ENCODE measurements around the gene CREBBP.

CREBBP gene

GRCh38 chr16:3822366-3823045 lies 58.0 kb downstream of the CREBBP start:
- Mint-ChIP-seq H3K36me3 (ENCODE audit: insufficient read depth) (peaks cover 17% of the 10 kb centered on the region), H3K27me3 (no peaks in the 10 kb centered on the region), H3K9me3 (no peaks in the 10 kb centered on the region), H3K4me3 (peak overlapping the region; percentile 64 to 67), H3K27ac (peak overlapping the region in 1 of 2 donors; percentile 63), H3K4me1 (ENCODE audit: low read depth in 2 of 2) (peaks cover 83 to 96% of the 10 kb centered on the region in 2 donors)
- DNase-seq (no peak), ATAC-seq (replicated peaks) (no peak)

- no peak for ATAC-seq (replicated peaks)
Observed at GRCh38 chr16:3821184-3821583, 59.3 kb downstream of the CREBBP start.

GRCh38 chr16:3819746-3820724 lies 60.5 kb downstream of the CREBBP start:
- H3K27ac Mint-ChIP-seq, result peak overlapping the region; percentile 71 to 78
- H3K27me3 Mint-ChIP-seq, result no peaks in the 10 kb centered on the region
- peak overlapping the region; percentile 76 to 85 for H3K4me3 Mint-ChIP-seq
- peaks cover 80 to 91% of the 10 kb centered on the region in 2 donors for H3K4me1 Mint-ChIP-seq (ENCODE audit: low read depth in 2 of 2)
- peak; percentile 12 to 25 (median 17) for DNase-seq
- no peaks in the 10 kb centered on the region for H3K9me3 Mint-ChIP-seq
- peaks cover 16% of the 10 kb centered on the region for H3K36me3 Mint-ChIP-seq (ENCODE audit: insufficient read depth)
- peak; percentile 72 for ATAC-seq (replicated peaks)

More at GRCh38 chr16:3821184-3821583, 59.3 kb downstream of the CREBBP start:
- H3K27me3 Mint-ChIP-seq, result no peaks in the 10 kb centered on the region
- no peaks in the 10 kb centered on the region for H3K9me3 Mint-ChIP-seq
- H3K4me1 Mint-ChIP-seq (ENCODE audit: low read depth in 2 of 2), result peaks cover 88 to 98% of the 10 kb centered on the region in 2 donors
- no peak overlapping the region for H3K27ac Mint-ChIP-seq
- H3K36me3 Mint-ChIP-seq (ENCODE audit: insufficient read depth), result peaks cover 14% of the 10 kb centered on the region
- no peak overlapping the region for H3K4me3 Mint-ChIP-seq
- no peak for DNase-seq

GRCh38 chr16:3819175-3819527 lies 61.4 kb downstream of the CREBBP start:
- Mint-ChIP-seq H3K9me3 (no peaks in the 10 kb centered on the region), H3K4me1 (ENCODE audit: low read depth in 2 of 2) (peaks cover 74 to 91% of the 10 kb centered on the region in 2 donors), H3K4me3 (peak overlapping the region; percentile 76 to 85), H3K27me3 (no peaks in the 10 kb centered on the region), H3K27ac (peak overlapping the region; percentile 71 to 78), H3K36me3 (ENCODE audit: insufficient read depth) (peaks cover 16% of the 10 kb centered on the region)
- ATAC-seq (replicated peaks) (peak; percentile 61), DNase-seq (peak in 2 of 3 experiments; percentile 6 to 12)

GRCh38 chr16:3816326-3816725 lies 64.2 kb downstream of the CREBBP start:
- H3K4me1 Mint-ChIP-seq (ENCODE audit: low read depth in 2 of 2), result peaks cover 66 to 86% of the 10 kb centered on the region in 2 donors
- DNase-seq (no peak), ATAC-seq (replicated peaks) (no peak)
- H3K36me3 Mint-ChIP-seq (ENCODE audit: insufficient read depth), result peaks cover 16% of the 10 kb centered on the region
- H3K27ac Mint-ChIP-seq, result no peak overlapping the region
- H3K9me3 Mint-ChIP-seq, result no peaks in the 10 kb centered on the region
- H3K27me3 Mint-ChIP-seq, result no peaks in the 10 kb centered on the region
- peak overlapping the region; percentile 46 to 56 for H3K4me3 Mint-ChIP-seq

- H3K9me3 Mint-ChIP-seq, result no peaks in the 10 kb centered on the region
- H3K27ac Mint-ChIP-seq, result no peak overlapping the region
- ATAC-seq (replicated peaks) (no peak), DNase-seq (no peak)
- peaks cover 18% of the 10 kb centered on the region for H3K36me3 Mint-ChIP-seq (ENCODE audit: insufficient read depth)
- H3K27me3 Mint-ChIP-seq, result no peaks in the 10 kb centered on the region
- H3K4me1 Mint-ChIP-seq (ENCODE audit: low read depth in 2 of 2), result peaks cover 71 to 88% of the 10 kb centered on the region in 2 donors
- no peak overlapping the region for H3K4me3 Mint-ChIP-seq
Observed at GRCh38 chr16:3814755-3815154, 65.8 kb downstream of the CREBBP start.

- no peak for ATAC-seq (replicated peaks)
- H3K27ac Mint-ChIP-seq, result no peak overlapping the region
Observed at GRCh38 chr16:3812469-3813172, 67.9 kb downstream of the CREBBP start.

GRCh38 chr16:3810818-3811217 lies 69.7 kb downstream of the CREBBP start:
- ATAC-seq (replicated peaks), result no peak
- H3K4me3 Mint-ChIP-seq, result peak overlapping the region; percentile 21 to 51
- no peaks in the 10 kb centered on the region for H3K27me3 Mint-ChIP-seq
- peak overlapping the region; percentile 66 to 78 for H3K27ac Mint-ChIP-seq
- no peak for DNase-seq
- no peaks in the 10 kb centered on the region for H3K9me3 Mint-ChIP-seq
- peaks cover 19% of the 10 kb centered on the region for H3K36me3 Mint-ChIP-seq (ENCODE audit: insufficient read depth)
- H3K4me1 Mint-ChIP-seq (ENCODE audit: low read depth in 2 of 2), result peaks cover 68 to 83% of the 10 kb centered on the region in 2 donors

More at GRCh38 chr16:3812469-3813172, 67.9 kb downstream of the CREBBP start:
- Mint-ChIP-seq H3K36me3 (ENCODE audit: insufficient read depth) (peaks cover 23% of the 10 kb centered on the region), H3K4me1 (ENCODE audit: low read depth in 2 of 2) (peaks cover 69 to 85% of the 10 kb centered on the region in 2 donors), H3K27me3 (no peaks in the 10 kb centered on the region), H3K4me3 (no peak overlapping the region), H3K9me3 (no peaks in the 10 kb centered on the region)
- no peak for DNase-seq

- peaks cover 19% of the 10 kb centered on the region for H3K36me3 Mint-ChIP-seq (ENCODE audit: insufficient read depth)
- DNase-seq (no peak), ATAC-seq (replicated peaks) (peak; percentile 82)
- H3K9me3 Mint-ChIP-seq, result no peaks in the 10 kb centered on the region
- H3K4me3 Mint-ChIP-seq, result peak overlapping the region; percentile 21 to 51
- peaks cover 74 to 89% of the 10 kb centered on the region in 2 donors for H3K4me1 Mint-ChIP-seq (ENCODE audit: low read depth in 2 of 2)
- peak overlapping the region; percentile 66 to 78 for H3K27ac Mint-ChIP-seq
- H3K27me3 Mint-ChIP-seq, result no peaks in the 10 kb centered on the region
Observed at GRCh38 chr16:3810198-3810664, 70.3 kb downstream of the CREBBP start.

- Mint-ChIP-seq H3K4me3 (peak overlapping the region; percentile 66 to 68), H3K27me3 (no peaks in the 10 kb centered on the region), H3K36me3 (ENCODE audit: insufficient read depth) (peaks cover 19% of the 10 kb centered on the region), H3K9me3 (no peaks in the 10 kb centered on the region), H3K4me1 (ENCODE audit: low read depth in 2 of 2) (peaks cover 75 to 83% of the 10 kb centered on the region in 2 donors), H3K27ac (peak overlapping the region; percentile 83 to 91)
- ATAC-seq (replicated peaks) (no peak), DNase-seq (no peak)
Observed at GRCh38 chr16:3808308-3809063, 72.0 kb downstream of the CREBBP start.

GRCh38 chr16:3807425-3808123 lies 72.9 kb downstream of the CREBBP start:
- Mint-ChIP-seq H3K27ac (peak overlapping the region; percentile 83 to 91), H3K36me3 (ENCODE audit: insufficient read depth) (peaks cover 19% of the 10 kb centered on the region), H3K27me3 (no peaks in the 10 kb centered on the region), H3K4me3 (peak overlapping the region; percentile 66 to 68), H3K9me3 (no peaks in the 10 kb centered on the region), H3K4me1 (ENCODE audit: low read depth in 2 of 2) (peaks cover 70 to 77% of the 10 kb centered on the region in 2 donors)
- ATAC-seq (replicated peaks) (no peak), DNase-seq (no peak)

GRCh38 chr16:3804426-3805016 lies 76.0 kb downstream of the CREBBP start:
- no peak overlapping the region for H3K27ac Mint-ChIP-seq
- H3K4me3 Mint-ChIP-seq, result no peak overlapping the region
- peaks cover 69 to 78% of the 10 kb centered on the region in 2 donors for H3K4me1 Mint-ChIP-seq (ENCODE audit: low read depth in 2 of 2)
- no peaks in the 10 kb centered on the region for H3K9me3 Mint-ChIP-seq
- no peaks in the 10 kb centered on the region for H3K27me3 Mint-ChIP-seq
- DNase-seq, result no peak
- no peak for ATAC-seq (replicated peaks)
- H3K36me3 Mint-ChIP-seq (ENCODE audit: insufficient read depth), result peaks cover 20% of the 10 kb centered on the region
